Stomach smooth muscle (tissue), 2 donors: Measurements from ENCODE around the gene TRPM3.
A peak's percentile ranks its signal among the peaks of the same experiment; 100 is the strongest.

ENCODE experiments used
- H3K27ac ChIP-seq: one replicate; pipeline ENCODE4 v1.7.0; 2013; ENCODE audit warnings: mild to moderate bottlenecking, low read length, inconsistent platforms
- H3K27me3 ChIP-seq, 2 donors: one replicate each; pipeline ENCODE4 v1.7.0; 2013; ENCODE audit warnings: low read length in 2 of 2; ENCODE audit not compliant: insufficient read depth in 2 of 2, control insufficient read depth in 1 of 2
- H3K36me3 ChIP-seq, 2 donors: one replicate each; pipeline ENCODE4 v1.7.0; 2013; ENCODE audit warnings: low read length in 2 of 2; ENCODE audit not compliant: control insufficient read depth in 2 of 2, insufficient read depth in 2 of 2
- H3K4me1 ChIP-seq: one replicate; pipeline ENCODE4 v1.7.0; 2013; ENCODE audit warnings: low read length; ENCODE audit not compliant: control insufficient read depth, insufficient read depth
- H3K4me3 ChIP-seq, 2 donors: one replicate each; pipeline ENCODE4 v1.7.0; 2013; ENCODE audit warnings: low read length in 2 of 2
- H3K9ac ChIP-seq, 2 donors: one replicate each; pipeline ENCODE4 v1.7.0; 2013; ENCODE audit warnings: low read length in 2 of 2, mild to moderate bottlenecking in 1 of 2
- H3K9me3 ChIP-seq, 2 donors: one replicate each; pipeline ENCODE4 v1.7.0; 2013; ENCODE audit warnings: low read length in 2 of 2; ENCODE audit not compliant: control insufficient read depth in 2 of 2
- donor health status: healthy.
- donor health status: Pancreatic carcinoma.

Gene TRPM3

DNA sequence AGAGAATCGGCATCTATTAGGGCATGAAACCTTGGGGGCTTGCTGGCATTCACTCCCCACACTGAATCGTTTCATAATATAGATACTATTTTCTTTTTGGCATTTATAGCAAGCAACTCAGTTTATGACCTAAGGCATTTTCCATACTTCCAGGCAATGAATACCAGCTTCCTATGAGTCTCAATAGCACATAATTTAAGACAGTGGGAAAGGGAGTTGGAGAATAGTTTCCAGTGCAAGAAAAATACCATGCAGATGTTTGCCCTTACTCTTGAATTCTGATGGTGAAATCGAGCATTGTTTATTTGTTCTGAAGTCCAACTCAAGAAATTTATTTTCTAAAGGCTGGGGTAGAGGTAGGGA lies 531.1 kb downstream of the TRPM3 start:
- Histone ChIP-seq H3K36me3 (no peaks in the 10 kb centered on the region), H3K27ac (peak overlapping the region; percentile 97), H3K27me3 (no peaks in the 10 kb centered on the region), H3K9ac (peak overlapping the region in 1 of 2 donors; percentile 61), H3K9me3 (no peaks in the 10 kb centered on the region), H3K4me3 (peak overlapping the region in 1 of 2 donors; percentile 49), H3K4me1 (peaks cover 42% of the 10 kb centered on the region)

DNA sequence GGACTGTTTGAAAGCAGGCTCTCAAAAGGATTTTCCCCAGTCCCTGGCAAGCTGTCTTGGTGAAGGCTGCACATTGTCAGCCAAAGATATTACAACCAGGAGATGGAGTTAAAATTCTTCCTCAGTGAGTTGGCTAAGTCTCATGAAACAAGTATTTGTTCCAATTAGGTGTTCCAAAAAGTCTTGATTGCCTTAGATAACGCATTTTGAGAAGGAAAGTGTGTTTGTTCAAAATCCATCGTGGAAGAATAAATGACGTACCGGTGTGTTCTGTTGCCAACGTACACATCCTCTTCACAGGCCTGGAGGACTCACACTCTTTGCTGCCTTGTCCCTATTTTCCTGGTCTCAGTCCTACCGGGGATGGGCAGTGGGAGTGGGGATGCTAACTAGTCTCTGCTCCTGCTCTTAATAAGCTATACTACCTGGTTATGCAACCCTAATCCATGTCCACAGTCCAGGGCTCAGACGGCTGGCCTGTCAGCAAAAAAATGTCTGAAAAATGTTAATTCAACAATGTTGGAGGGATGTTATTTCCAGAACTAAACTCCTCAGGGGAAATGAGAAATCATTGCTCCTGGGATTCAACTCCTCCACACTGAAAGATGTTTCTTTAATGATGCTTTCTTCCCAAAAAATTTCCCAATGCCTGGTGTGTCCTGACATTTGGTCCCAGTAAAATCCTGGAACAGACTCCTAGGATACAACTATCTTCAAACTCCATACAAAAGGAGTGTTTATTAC lies 531.7 kb downstream of the TRPM3 start:
- Histone ChIP-seq H3K36me3 (no peaks in the 10 kb centered on the region), H3K4me1 (peaks cover 40% of the 10 kb centered on the region), H3K27me3 (no peaks in the 10 kb centered on the region), H3K9me3 (no peaks in the 10 kb centered on the region), H3K4me3 (peak overlapping the region; percentile 15 to 49), H3K9ac (peak overlapping the region; percentile 61 to 62), H3K27ac (peak overlapping the region; percentile 97)

DNA sequence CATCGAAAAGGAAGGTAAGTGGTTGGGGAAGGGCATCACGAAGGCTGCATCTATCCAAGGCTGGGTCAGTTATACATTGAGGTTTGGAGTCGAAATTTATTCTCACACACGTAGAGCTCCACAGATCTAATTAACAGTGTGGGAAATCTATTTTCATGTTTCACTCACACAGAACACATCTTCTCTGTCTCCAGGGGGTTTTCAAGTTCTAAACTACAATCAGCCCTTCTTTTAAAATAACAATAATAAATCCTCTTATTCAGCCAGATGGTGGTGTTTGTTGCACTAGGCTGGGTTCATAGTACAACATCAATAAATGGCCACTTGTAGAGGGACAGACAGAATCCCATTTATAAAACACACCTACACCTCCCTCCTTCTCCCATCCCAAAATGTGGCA lies 532.4 kb downstream of the TRPM3 start:
- Histone ChIP-seq H3K36me3 (no peaks in the 10 kb centered on the region), H3K4me3 (peak overlapping the region in 1 of 2 donors; percentile 15), H3K9ac (peak overlapping the region; percentile 58 to 61), H3K4me1 (peaks cover 40% of the 10 kb centered on the region), H3K27me3 (no peaks in the 10 kb centered on the region), H3K9me3 (no peaks in the 10 kb centered on the region), H3K27ac (peak overlapping the region; percentile 97)

DNA sequence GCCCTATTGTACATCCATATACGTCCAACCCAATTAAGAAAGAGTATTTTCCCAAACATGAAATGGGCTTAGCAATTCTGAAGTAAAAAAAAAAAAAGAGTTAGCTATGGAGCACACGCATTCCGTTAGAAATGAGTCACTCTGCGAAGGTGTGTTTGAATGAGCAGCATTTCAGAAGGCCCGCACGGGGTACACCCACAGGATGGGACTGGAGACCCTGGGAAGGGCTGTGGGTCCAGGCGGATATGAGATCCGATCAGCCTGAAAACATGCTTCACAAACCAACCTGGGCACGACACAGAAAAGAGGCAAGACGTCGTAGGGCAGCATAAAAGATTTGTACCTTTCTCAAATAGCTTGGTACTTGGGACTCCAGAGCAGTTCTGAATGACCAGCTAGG lies 533.0 kb downstream of the TRPM3 start:
- Histone ChIP-seq H3K4me1 (peaks cover 40% of the 10 kb centered on the region), H3K27ac (peak overlapping the region; percentile 97), H3K9me3 (no peaks in the 10 kb centered on the region), H3K27me3 (no peaks in the 10 kb centered on the region), H3K4me3 (no peak overlapping the region), H3K9ac (no peak overlapping the region), H3K36me3 (no peaks in the 10 kb centered on the region)

DNA sequence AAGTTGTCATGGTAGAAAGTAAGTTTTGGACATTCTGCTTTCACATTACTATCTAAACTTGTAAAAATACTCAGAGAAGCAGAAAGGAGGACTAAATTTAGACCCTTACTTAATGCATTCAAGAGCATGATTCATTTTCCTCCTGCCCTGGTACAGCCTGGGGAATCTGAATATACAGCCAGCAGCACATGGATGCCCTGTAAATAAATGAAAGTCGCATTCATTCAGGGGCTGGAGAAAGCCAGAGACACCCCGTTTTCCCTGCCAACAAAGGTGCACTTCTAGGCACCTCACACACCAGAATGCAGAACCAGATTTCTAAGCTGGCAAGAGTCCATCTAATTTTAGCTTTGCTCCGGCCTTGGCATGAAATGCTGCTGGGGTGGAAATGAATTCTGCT lies 534.2 kb downstream of the TRPM3 start:
- Histone ChIP-seq H3K27me3 (no peaks in the 10 kb centered on the region), H3K36me3 (no peaks in the 10 kb centered on the region), H3K27ac (peak overlapping the region; percentile 97), H3K4me3 (peak overlapping the region in 1 of 2 donors; percentile 24), H3K9me3 (no peaks in the 10 kb centered on the region), H3K4me1 (peaks cover 40% of the 10 kb centered on the region), H3K9ac (peak overlapping the region; percentile 14 to 42)

DNA sequence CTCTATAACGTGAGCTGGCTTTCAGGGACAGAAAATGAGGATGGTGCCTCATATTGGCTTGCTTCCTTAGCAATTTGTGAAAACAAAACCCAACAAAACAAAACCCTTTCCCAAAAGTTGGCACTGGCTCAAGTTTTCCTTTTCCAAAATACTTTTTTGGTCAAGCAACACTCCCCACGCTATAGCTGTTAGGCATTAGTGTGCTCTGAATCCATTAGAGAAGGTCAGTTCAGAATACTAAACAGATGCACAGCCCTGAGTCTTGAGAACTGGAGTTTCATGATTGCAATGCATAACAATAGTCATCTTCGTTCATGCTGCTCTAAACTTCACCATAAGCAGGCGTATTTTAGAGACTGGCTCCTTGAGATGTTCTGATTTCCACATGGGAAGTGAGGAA lies 534.9 kb downstream of the TRPM3 start:
- Histone ChIP-seq H3K36me3 (no peaks in the 10 kb centered on the region), H3K4me3 (no peak overlapping the region), H3K9ac (peak overlapping the region in 1 of 2 donors; percentile 7), H3K4me1 (peaks cover 40% of the 10 kb centered on the region), H3K27me3 (no peaks in the 10 kb centered on the region), H3K27ac (peak overlapping the region; percentile 97), H3K9me3 (no peaks in the 10 kb centered on the region)

DNA sequence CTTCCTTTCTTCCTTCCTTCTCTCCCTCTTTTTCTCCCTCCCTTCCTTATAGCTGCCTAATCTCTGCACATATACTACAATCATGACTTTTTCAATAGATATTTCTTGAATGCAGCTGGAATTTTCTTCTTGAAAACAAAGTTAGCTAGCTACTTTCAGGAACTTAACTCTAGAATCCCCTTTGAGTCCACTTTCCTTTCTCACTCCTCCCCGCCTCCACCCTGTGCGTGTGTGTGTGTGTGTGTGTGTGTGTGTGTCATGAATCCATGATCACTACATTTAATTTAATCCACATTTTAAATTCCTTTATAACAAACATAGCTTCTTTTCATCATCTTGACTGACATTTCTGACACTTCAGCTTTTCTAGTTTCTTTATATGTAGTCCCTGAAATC lies 539.5 kb downstream of the TRPM3 start:
- Histone ChIP-seq H3K4me1 (peaks cover 12% of the 10 kb centered on the region), H3K9ac (no peak overlapping the region), H3K4me3 (no peak overlapping the region), H3K9me3 (no peaks in the 10 kb centered on the region), H3K27me3 (no peaks in the 10 kb centered on the region), H3K36me3 (no peaks in the 10 kb centered on the region), H3K27ac (no peak overlapping the region)

DNA sequence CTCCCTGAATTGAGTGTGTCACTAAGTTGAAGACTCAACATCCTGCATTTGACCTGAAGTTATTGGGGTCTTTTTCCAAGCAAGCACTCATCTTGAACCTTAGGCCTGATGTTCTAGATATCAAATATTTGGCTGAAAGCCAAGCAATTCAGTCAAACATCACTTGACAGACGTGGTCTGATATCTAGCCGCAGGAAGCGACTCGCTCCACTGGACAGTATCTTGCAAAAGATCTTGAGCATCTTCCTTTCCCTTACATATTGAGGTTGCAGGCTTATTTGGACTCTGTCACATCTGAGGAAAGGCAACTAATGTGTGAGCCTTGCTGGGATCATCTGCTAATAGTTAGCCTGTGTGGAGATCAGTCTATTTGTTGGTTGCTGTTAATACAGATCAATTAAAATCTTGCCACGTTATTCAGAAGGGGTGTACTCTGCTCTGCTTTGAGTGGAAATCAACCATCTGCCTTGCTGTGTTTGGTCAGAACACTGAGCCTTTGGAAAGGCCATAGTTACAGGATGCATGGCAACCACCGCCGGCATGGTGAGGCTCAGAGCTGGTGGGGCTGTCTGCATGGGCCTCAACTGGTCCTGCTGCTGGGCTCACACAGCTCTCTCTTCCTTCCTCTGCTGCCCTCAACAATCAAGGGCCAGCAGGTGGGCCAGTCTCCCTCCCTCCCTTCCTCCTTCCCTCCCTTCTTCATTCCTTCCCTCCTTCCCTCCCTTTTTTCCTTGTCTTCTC lies 540.0 kb downstream of the TRPM3 start:
- no peaks in the 10 kb centered on the region for H3K36me3 ChIP-seq
- H3K27ac ChIP-seq = no peak overlapping the region
- H3K4me3 ChIP-seq = no peak overlapping the region

DNA sequence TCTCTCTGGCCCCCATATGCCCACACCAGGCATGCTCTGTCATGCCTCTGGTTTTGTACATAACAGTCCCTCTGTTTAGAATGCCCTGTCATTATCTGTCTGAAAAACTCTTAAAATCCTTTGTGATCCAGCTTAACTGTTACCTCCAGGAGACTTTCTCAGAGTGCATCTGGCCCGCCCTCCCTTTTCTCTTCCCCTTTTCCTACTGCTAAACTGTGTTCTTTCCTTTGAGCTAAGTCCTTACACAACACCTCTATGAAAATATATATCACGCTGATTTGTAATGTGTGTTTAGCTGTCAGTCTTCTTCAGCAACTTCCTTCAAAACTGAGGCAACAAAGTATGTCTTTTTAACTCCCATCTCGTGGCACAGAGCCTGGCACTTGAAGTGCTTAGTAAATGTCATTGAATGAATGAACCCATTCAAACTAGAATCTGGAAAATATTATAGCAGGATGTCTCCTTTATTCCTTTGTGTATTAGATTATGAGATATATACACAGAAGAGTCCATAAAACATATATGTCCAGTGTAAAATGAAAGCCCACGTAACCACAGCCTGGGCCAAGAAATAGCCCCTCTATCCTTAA lies 540.7 kb downstream of the TRPM3 start:
- Histone ChIP-seq H3K4me3 (no peak overlapping the region), H3K27me3 (no peaks in the 10 kb centered on the region), H3K27ac (no peak overlapping the region), H3K4me1 (peaks cover 4% of the 10 kb centered on the region), H3K9me3 (no peaks in the 10 kb centered on the region), H3K9ac (no peak overlapping the region), H3K36me3 (no peaks in the 10 kb centered on the region)

More for the DNA sequence above, 540.0 kb downstream of the TRPM3 start:
- peaks cover 7% of the 10 kb centered on the region for H3K4me1 ChIP-seq
- H3K9ac ChIP-seq = no peak overlapping the region
- H3K9me3 ChIP-seq = no peaks in the 10 kb centered on the region
- no peaks in the 10 kb centered on the region for H3K27me3 ChIP-seq

DNA sequence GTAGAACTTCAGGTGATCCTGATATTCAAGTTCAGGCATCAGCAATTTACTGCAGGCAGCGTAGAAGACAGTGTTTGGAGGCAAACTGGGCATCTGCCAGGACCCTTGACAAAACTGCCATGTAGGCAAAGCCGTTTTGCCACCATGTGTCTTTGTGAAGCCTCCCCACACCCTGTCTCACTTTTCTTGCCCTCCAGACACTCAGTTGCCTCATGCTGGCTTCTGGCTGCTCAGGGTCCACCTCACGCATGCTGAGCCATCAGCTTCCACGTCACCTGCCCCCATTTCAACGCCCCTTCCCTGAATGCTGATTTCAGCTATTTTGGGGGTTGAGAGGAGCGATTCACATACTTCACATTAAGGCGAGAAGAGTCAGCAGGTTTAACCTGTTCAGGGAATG lies 541.7 kb downstream of the TRPM3 start:
- H3K27ac ChIP-seq = no peak overlapping the region
- H3K27me3 ChIP-seq = no peaks in the 10 kb centered on the region
- H3K4me3 ChIP-seq = no peak overlapping the region
- H3K9ac ChIP-seq = no peak overlapping the region
- H3K36me3 ChIP-seq = no peaks in the 10 kb centered on the region
- H3K9me3 ChIP-seq = no peaks in the 10 kb centered on the region
- H3K4me1 ChIP-seq = peaks cover 4% of the 10 kb centered on the region
